ENCODE data around the gene GUCD1. TPM values are rescaled to one million over a fixed set of nuclear protein-coding genes. Genes with fewer than 3 reads are reported as not detected.

The GUCD1 gene
- total and polyA plus RNA-seq, 9 of the 15 experiments (the other 6 are each of a cell fraction or from before 2014, with no cell fraction given), result 31.5 to 67.8 (median 50.3) TPM

DNA sequence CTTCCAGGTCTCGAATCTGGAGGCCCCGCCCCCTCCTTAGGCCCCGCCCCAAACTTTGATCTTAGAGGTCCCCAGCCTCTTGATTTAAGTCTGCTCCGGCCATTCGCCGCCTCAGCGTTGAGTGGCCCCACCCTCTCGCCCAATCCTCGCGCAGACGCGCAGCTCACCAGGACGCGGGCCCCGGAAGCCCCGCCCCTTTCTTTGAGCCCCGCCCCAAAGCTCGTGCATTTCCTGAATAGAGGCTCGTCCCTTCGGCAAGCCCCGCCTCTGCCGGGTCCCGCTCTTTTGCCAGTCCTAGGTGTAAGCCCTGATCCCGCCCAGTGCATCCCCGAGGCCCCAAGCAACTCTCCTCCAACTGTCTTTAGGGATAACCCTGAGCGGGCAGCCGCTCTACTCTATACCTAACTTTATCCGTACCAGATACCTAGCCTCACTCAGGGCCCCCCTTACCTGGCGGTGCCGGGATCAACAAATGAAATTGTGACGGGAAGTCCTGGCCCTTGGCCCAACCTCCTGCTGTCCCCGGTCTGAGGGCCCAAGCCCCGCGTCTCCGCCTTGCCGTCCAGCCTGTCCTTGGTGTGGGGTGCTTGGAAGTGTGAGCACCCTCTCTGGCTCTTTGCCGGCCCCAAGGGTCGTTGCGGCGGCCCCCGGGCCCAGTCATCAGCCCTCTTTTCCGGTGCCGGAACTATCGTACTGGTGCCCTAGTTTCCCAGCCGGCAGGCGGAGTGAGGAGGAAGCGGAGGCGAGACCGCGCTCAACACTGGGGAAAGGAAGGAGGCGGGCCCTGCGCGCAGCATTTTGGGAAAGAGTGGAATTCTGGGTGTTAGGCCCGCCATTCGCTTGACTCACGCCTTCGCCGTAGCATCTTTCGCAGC lies 464 bp upstream of the GUCD1 start, which contains the start of gene SNRPD3 (continued):
- TF ChIP-seq KLF1 (tag; IDR thresholded peaks at IDR 0.05) (no peak), MYNN (IDR thresholded peaks at IDR 0.05) (no peak), MYNN (CRISPR knock-in tag; IDR thresholded peaks at IDR 0.05) (no peak), POLR3G (IDR thresholded peaks at IDR 0.05; ENCODE audit: extremely low read depth, insufficient read length, insufficient replicate concordance) (no peak), ZNF133 (CRISPR knock-in tag; IDR thresholded peaks at IDR 0.05) (no peak), ZNF134 (CRISPR knock-in tag; conservative IDR thresholded peaks at IDR 0.05) (0 out of 2 replicates have a peak, but pooled peaks have one; percentile 22), PPARD (CRISPR knock-in tag; IDR thresholded peaks at IDR 0.05) (no peak), BRCA1 (IDR thresholded peaks at IDR 0.05) (no peak), BRCA1 (CRISPR knock-in tag; IDR thresholded peaks at IDR 0.05) (no peak), TBP (optimal IDR thresholded peaks at IDR 0.05; ENCODE audit: low read depth, low read length) (peak; percentile 85), ETS2 (tag; IDR thresholded peaks at IDR 0.05; ENCODE audit: borderline replicate concordance, poor library complexity, severe bottlenecking) (no peak), DPF2 (IDR thresholded peaks at IDR 0.05) (peak; percentile 37; the same call in 1 of the 2 replicates), YY1 (IDR thresholded peaks at IDR 0.05; ENCODE audit: borderline replicate concordance in 1 of 3, control insufficient read depth in 1 of 3, extremely low read depth in 1 of 3, insufficient read depth in 3 of 3, insufficient read length in 1 of 3, insufficient replicate concordance in 2 of 3, low read depth in 1 of 3, low read length in 2 of 3) (peak; percentile 25 to 86 (median 83)), ATF1 (CRISPR knock-in tag; IDR thresholded peaks at IDR 0.05) (no peak), ATF1 (tag; IDR thresholded peaks at IDR 0.05) (peak; percentile 79), RBM14 (IDR thresholded peaks at IDR 0.05; ENCODE audit: borderline replicate concordance, insufficient read depth, low read depth, low read length) (no peak), PHF8 (IDR thresholded peaks at IDR 0.05; ENCODE audit: borderline replicate concordance, low read length) (peak; percentile 80), NR4A1 (CRISPR knock-in tag; IDR thresholded peaks at IDR 0.05) (no peak), NR4A1 (tag; IDR thresholded peaks at IDR 0.05) (no peak), ZKSCAN3 (CRISPR knock-in tag; IDR thresholded peaks at IDR 0.05) (no peak), ZFP36 (IDR thresholded peaks at IDR 0.05; ENCODE audit: low read depth, low read length, partially characterized antibody) (no peak), ZNF696 (CRISPR knock-in tag; conservative IDR thresholded peaks at IDR 0.05) (no peak)
- TF ChIP-seq, protein P1, sequence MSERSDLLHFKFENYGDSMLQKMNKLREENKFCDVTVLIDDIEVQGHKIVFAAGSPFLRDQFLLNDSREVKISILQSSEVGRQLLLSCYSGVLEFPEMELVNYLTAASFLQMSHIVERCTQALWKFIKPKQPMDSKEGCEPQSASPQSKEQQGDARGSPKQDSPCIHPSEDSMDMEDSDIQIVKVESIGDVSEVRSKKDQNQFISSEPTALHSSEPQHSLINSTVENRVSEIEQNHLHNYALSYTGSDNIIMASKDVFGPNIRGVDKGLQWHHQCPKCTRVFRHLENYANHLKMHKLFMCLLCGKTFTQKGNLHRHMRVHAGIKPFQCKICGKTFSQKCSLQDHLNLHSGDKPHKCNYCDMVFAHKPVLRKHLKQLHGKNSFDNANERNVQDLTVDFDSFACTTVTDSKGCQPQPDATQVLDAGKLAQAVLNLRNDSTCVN (CRISPR knock-in tag; IDR thresholded peaks at IDR 0.05), result no peak
- TF ChIP-seq, protein P2, sequence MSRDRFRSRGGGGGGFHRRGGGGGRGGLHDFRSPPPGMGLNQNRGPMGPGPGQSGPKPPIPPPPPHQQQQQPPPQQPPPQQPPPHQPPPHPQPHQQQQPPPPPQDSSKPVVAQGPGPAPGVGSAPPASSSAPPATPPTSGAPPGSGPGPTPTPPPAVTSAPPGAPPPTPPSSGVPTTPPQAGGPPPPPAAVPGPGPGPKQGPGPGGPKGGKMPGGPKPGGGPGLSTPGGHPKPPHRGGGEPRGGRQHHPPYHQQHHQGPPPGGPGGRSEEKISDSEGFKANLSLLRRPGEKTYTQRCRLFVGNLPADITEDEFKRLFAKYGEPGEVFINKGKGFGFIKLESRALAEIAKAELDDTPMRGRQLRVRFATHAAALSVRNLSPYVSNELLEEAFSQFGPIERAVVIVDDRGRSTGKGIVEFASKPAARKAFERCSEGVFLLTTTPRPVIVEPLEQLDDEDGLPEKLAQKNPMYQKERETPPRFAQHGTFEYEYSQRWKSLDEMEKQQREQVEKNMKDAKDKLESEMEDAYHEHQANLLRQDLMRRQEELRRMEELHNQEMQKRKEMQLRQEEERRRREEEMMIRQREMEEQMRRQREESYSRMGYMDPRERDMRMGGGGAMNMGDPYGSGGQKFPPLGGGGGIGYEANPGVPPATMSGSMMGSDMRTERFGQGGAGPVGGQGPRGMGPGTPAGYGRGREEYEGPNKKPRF (IDR thresholded peaks at IDR 0.05; ENCODE audit: low read depth, low read length), result no peak
- TF ChIP-seq, protein P3, sequence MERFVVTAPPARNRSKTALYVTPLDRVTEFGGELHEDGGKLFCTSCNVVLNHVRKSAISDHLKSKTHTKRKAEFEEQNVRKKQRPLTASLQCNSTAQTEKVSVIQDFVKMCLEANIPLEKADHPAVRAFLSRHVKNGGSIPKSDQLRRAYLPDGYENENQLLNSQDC (CRISPR knock-in tag; IDR thresholded peaks at IDR 0.05), result 0 out of 2 replicates have a peak, but pooled peaks have one; percentile 43
